GM19324 (cell line): Measurements from ENCODE around the gene REC8.

Experiments
- ATAC-seq: cut with Tn5 transposase; IDR thresholded peaks from one replicate; pipeline ENCODE4 v1.9.1; 2021; ENCODE audit warnings: mild to moderate bottlenecking, moderate library complexity; ENCODE audit not compliant: unreplicated experiment, low FRiP score

Gene REC8

DNA sequence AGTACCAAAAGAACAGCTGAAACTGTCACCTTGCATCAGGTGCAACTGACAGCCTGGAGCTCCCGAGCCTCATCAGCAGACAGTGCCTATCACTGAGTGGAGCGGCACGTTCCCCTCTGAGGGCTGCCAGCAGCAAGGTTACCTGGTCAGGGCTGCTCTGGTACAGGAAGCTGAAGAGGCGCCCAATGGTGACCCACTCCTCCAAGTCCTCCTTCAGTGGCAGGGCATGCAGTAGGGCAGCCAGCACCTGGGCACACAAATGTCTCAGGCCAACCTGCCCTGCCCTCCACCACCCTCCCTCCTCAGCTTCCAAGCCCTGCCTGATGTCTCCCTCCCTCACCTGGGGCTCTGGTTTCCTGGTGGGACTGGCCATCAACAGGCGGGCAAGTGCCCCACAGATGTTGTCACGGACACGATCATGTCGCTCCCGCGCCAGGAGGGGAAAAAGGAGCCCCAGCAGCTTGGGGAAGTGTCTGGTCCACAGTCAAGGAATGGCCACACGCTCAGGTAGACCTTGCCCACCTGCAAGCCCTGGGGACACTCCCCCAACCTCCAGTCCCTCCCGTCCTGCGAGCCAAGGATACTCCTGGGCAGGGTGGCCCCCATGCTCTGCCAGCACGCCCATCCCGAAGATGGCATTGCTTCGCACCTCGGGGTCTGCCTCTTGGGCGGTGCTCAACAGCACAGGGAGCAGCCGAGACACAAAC lies 9.6 kb downstream of the REC8 start:
- no peak for ATAC-seq

DNA sequence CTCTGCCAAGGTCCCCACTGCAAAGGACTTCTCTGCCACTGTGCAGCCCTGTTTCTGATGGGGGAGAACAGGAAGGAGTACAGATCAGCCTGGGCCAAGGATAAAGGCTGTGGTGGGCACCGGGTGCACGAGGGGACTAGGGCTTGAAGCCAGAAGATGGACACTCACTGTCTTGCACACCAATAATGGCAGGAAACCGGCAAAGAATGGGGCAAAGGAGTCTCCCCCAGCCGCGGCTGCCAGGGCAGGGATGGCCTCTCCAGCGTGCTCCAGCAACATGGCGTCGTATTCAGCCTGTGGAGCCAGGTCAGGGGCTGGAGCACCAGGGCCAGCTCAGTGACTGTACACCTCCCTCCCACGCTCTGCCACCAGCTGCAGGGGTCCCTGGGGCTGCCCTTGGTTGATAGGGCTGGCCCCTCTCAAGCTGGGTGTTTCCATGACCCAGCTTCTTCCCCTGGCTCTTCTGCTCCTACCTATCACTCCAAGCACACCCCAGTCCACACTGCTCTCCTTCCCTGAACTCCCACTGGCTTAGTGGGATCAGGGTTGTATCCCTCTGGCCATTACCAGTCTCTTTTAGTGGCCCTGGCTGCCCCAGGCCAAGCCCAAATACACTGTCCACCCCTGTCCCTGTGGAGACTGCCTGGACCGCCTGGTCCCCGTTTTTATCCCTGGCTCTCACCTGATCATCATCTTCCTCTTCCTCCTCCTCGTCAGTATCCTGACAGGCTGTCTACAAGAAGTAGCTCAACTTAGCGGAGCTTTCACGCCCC lies 10.4 kb downstream of the REC8 start:
- no peak for ATAC-seq

DNA sequence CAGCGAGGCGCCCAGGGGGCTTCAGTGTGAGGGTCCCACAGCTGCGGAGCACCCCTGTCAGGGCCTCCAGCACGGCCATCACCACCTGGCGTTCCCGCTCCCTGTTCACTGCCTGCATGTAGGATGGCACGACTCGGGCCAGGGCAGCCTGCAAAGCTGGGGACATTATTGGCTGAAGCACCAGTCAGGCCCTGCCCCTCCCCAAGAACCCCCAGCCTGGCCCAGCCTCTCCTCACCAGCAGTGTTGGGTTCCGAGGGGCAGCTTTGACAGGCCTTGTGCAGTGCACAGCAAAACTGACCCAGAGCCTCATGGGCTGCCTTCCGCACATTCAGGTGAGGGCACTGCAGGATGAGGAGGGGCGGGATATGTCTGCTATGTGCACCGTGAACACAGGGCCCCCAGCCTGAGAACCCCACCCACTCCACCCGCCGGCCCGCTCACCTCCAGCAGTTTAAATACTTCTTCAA lies 11.2 kb downstream of the REC8 start:
- ATAC-seq = no peak

DNA sequence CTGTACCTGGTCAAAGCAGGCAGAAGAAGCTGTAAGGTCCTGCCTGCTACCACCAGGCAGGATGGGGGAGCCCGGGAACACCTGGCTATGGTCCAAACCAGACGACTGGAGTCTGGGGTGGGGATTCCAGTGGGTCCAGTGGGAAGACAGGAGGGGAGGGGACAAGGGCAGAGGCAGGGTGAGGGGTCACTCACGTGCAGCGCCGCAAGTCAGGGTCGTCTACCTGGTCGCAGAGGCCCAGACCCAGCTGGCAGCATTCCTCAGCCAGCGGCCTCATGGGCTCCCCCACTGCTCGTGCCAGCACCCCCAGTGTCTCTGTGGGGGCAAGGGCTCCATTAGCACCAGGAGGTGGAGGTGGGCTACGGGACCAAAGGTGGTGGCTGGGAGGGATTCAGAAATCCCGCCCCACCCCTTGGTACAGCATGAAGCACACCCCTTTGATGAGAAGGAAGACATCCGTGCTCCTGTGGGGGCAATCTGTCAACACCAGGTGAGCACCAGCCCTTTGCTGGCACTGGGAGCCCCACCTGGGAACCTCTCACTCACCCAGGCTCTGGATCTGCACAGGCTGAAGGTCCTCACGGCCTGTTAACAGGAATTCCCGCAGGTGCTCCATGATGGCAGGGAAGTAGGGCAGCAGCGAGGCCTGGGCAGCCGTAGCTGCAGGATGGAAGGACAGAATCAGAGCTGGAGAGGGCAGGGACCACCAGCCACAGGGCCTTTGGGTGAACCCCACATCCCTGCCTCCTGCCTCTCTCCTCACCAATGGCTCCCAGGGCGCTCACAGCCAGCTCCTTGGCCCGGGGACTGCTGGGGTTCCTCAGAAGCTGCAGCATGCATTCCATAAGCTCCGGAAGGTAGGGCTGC lies 12.5 kb downstream of the REC8 start:
- ATAC-seq = no peak

DNA sequence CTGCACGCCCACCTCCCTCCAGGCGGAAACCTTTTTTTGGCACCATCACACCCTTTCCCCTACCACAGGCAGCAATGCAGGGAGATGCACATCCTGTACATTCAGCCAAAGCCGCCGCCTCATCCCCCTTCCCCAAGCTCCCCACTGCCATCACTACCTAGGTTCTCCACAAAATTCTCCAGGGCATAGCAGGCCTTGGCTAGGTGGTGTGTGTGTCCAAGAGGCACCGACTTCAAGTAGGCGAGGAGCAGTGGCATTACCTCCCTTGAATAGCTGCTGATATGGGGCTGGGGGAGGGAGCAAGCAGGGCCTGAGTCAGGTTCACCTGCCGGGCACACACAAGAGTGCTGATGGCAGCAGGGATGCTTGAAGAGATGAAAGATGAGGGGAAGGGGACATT lies 13.1 kb downstream of the REC8 start:
- no peak for ATAC-seq

DNA sequence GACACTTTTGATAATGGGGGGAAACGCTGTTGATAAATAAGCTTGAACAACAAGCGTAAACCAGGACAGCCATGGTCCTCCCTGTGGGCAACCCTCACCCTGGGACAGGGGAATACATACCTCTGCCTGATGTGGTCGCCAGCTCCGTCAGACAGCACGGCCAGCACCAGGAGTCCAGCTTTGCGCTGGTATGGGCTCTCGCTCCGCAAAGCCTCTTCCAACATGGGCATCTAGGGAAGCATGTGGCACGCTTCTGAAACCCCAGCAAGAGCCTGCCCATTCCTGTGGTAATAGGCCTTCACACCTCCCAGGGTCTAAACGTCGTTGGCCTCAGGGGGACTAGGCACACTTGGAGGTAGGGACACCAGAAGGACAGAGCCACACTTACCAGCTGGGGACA lies 13.9 kb downstream of the REC8 start:
- no peak for ATAC-seq

DNA sequence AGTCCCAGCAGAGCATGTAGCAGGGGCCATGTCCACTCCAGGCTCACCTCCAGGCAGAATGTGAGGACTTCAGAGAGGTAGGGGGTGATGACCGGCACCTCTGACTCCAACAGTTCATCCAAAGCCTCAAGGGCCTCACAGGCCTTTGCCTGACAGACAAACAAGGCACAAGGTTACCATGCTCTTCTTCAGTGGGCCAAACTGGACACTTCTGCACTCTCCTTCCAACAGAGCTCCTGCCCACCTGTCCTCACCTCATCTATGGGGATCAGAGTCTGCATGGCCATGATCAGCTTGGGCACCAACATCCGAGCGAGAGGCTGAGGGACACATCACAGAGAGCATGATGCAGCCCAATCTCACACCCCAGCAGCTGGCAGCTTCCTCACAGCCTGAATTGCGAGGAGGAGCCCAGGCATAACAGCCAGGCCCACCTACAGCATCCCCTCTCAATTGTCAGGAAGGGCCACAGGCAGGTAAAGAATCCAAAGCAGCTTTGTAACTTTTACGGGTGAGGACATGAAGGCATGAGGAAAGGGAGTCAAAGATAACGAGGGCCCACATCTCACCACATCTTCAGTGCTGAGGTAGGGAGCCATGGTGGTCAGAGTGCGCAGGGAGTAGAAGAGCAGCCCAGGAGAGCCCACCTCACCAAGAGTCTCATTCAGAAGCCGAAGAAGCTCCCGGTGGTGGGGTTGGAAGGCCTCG lies 15.1 kb downstream of the REC8 start:
- ATAC-seq = no peak

DNA sequence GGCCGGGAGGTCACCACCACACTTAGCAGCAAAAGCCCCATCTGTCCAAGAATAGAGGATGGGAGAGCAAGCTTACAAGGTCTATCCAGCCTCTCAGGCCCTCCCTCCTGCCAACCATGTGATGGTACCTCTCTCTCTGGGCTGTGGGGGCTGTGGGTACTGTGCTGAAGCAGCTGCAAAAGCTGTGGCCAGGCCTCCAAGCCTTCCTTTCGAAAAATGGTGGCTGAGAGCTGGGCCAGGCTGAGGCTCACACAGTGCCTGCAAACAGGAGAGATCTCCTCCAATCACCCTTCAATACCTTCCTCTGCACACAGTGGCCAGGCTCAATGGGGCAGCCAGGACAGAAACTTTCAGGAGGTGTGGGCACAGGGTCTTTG lies 15.6 kb downstream of the REC8 start:
- no peak for ATAC-seq

DNA sequence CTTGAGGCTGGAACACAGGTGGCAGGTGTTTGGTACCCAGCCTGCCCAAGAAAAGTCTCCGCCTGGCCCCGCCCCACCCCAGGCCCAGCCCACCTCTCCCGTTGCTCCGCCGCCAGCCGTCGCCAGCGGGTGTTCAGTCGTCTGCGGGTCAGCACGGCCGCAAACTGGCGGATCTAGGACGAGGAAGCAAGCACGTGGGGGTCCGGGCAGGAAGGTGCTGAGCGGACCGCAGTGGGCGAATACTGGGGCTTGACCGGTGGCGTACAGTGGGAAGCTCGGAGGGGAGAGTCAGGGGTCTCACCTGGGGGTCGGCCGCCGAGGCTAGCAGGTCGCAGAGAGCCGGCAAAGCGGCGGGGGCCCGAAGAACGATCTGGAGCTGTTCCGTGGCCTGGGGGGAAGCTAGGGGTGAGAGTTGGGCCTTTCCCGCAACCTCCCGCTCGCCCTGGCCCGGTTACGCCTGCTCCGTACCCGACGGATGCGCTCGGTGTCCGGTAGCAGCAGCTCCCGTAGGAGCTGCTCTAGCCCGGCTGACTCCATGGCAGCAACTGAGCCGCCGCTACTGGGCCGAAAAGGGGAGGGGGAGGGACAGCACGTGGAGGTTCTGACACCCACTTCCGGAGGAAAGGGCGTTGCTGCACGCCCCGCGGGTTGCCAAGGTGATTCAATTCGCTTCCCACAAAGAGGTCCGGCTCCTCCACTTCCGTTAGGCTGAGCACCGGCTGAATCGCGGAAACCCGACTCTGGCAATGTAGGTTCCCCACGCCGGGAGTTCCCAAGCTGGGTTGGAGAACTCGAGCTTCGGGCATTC lies 16.6 kb downstream of the REC8 start, which contains the start of gene IPO4:
IPO4 (minus strand) TSS at position 566 of the 808 bp plus-strand sequence; CDS start at position 537, 29 bp downstream.
- peak; percentile 78 for ATAC-seq

DNA sequence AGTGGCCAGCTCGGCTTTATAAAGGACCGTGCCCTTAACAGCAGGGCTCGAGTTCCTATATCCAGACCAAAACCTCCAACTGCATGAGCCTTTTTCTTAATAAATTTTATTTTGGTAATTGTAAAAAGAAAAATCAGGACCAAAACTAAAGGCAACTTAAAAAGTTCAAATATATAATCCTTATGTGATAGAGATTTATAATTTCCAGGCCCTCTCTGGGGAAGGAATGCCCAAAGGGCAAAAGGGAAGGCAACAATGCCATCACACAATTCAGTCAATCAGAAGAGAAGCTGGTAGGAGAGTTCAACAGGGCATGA lies 17.1 kb downstream of the REC8 start:
- ATAC-seq = no peak

DNA sequence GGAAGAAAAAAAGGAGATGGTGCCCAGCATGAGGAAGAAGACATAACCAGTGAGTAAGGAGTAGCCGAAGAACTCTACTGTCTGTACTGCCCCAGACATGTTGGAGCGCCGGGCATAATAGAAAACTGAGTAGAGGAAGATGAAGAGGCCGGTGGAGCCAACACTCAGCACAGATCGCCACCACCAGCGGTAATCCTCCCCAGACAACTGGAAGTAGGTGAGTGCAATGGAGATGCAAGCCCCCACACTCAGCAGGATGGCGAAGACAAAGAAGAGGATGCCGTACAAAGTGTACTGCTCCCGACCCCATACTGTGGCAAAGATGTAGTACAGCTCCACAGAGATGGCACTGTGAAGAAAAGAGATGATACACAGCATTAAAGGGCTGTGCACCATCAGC lies 17.6 kb downstream of the REC8 start:
- no peak for ATAC-seq

DNA sequence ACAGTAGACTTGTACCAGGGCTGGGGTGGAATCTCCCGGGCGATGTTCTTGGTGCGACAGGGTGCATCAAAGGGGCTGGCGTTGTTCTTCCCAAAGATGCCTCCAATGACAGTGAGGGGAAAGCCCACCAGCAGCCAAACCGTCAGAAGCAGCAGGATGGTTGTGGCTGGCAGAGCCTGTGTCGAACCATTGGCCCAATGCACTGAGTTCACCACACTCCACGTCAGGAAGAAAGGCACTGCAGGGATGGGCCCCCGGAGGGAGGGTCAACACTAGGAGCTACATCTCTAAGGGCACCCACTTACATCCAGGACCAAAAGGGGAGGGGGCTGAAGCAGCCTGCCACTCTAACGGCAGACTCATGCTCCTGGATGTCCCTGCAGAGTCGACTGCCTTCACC lies 18.5 kb downstream of the REC8 start:
- no peak for ATAC-seq

DNA sequence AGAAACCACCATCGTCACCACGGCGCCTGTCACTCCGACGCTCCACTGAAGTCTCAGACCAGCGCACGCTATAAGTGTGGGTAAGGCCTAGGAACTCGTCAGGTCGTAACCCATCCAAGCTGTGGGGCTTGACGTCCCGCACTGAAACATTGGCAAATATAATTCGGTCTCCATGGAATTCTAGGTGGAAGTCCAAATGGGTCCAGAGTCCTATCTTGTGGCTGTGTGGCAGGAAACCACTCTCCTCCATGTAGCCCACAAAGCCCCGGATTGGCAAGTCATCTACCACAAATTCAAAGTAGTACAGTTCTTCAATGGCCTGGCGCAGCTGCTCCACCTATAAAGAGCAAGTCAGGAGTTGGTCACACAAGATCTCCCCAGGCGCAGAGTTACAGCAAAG lies 21.1 kb downstream of the REC8 start:
- ATAC-seq = no peak

DNA sequence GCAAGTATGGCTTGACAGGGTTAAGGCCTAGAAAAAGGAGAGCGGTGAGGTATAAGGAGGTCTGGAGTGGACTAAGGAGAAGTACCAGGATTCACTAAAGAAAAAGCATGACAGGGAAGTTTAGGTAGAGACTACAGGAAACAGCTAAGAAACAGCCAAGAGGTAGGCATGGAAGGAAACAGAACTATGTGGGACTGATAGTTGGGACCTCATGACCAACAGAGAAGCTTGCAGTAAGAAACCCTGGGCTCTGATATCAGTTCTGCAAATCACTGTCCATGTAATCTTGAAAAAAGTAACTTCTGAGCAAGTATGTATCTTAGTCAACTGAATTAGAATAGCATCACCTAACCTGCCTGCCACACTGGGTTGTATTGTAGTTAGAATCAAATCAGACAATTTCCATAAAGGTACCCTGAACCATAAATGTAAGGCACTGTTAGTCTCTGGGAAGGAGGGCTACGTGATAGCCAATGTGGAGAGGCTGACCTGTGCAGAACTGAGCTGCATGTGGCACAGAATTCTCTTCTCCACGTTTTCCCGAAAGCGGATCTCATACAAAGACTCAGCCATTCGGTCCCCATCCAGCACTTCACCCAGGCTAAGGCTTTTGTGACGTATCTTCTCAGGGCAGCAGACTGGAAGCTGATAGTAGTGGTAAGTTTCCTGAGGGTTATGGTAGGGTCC lies 22.4 kb downstream of the REC8 start:
- no peak for ATAC-seq

DNA sequence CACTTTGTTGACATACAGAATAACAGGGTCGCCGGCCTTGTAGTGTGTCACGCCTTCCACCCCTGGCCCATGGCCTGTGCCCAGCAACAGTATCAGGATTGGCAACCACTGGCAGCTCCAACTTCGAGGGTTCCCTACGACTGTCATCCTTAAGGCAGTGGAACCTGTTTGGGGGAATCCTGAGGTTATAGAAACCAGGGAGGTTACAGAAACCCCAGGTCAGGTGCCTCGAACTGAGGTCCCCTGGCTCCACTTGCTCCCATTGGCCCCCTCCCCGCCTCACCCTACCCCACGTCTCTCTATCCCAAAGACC lies 22.9 kb downstream of the REC8 start:
- ATAC-seq = no peak

DNA sequence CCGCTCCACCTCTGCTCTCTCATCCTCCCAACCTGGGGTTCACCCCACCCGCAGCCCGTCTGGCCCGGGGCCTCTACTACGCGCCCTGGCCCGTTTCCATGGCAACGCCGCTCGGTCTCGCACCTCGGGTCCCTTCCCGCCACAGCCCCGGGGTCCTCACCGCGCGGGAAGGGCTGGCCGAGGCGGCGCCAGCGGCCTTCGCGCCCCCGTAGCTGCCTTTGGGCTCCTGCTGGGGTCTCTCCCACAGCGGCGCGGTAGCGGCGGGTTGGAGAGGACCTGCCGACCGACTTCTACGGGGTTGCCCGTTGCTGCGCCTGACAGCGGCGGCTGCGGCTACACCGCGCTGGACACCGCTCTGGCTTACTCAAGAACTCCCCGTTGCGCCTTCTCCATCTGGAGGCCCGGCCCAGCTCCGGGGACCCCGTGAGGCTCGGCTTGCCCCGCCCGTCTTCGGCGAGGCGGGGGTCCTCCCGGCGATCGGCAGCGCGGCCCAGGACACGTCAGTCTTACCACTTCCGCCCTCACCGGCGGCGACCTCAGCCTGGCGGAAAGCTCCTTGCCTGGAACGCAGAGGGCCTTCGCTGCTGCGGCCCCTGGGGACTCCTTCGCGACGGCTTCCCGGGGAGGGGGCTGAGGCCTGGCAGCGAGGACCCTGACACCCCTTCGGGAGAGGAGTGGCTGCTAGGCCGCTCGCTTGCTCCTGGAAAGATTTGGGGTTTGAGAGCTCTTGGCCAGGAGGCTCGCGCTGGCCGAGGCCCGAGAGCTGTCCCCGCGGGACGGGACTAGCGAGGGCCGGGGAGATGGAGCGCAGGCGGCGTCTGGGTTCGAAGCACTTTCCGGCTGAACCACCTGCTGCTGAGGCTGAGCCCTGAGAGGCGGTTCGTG lies 23.5 kb downstream of the REC8 start, which contains the start of gene TM9SF1:
TM9SF1 (minus strand) TSS at position 256 of the 885 bp plus-strand sequence. CDS start 422 bp downstream, outside the sequence.
- ATAC-seq = peak; percentile 88

DNA sequence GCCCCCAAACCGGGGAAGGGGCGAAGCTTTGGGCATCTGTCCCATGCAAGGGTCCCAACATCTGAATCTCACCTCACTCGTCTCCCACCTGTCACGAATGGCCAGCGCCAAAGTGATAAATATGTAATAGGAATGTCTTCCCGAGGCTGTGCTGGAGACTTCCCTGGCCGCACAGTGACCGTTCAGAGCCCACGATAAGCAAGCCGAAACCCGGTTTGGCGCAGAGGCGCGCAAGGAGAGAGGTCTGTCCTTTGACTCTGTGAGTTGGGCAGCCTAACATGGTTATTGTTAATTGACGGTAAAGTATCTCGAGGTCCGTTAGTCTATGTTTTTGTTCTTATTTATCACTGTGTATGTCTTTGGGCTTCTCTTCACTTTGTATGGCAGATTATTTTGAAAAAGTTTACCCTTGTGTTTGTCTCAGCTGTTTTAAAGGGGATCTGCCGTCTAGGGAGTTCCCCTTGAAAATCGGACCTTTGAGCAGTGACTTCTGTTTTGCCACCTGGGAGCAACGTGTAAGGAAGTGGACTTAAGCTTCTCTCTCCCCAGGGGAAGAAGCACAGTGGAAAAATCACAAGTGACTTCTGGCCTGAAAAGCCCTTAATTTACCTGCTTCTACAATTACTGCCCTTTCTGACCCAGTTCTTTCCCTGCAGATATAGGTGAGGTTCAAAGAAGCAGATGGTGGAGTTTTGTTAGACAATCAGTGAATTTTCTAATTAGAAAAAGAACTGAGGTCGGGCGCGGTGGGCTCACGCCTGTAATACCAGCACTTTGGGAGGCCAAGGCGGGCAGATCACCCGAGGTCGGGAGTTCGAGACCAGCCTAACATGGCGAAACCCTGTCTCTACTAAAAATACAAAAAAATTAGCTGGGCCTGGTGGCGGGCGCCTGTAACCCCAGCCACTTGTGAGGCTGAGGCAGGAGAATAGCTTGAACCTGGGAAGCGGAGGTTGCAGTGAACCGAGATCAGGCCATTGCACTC lies 24.5 kb downstream of the REC8 start:
- peak; percentile 4 for ATAC-seq
